ENCODE data around the gene PNKP.

GRCh38 chr19:49881672-49882394, 14.5 kb upstream of the PNKP start:
- no peak for TF ChIP-seq CTCF (IDR thresholded peaks at IDR 0.05; ENCODE audit: low read depth, low read length, poor library complexity, severe bottlenecking)
- no peak for TF ChIP-seq EZH2phosphoT487 (IDR thresholded peaks at IDR 0.05; ENCODE audit: borderline replicate concordance, low read length)
